ENCODE measurements around the gene PDE4D.

GRCh38 chr5:59348189-59348588, 545.3 kb downstream of the PDE4D start:
- TF ChIP-seq CTCF (IDR thresholded peaks at IDR 0.05) (no peak), POLR2A (IDR thresholded peaks at IDR 0.05) (no peak)
